Stimulated activated CD4-positive, alpha-beta T cell treated with anti-CD3 and anti-CD28 coated beads, Interleukin-12 subunit alpha, Interleukin-12 subunit beta, amount 100 ng/mL, for 4 hours (primary cell): Measurements from ENCODE around the gene ALDH1A2.
"Not testable (repeated sequence)": the region's sequence is repeated elsewhere in the genome, so short reads cannot be mapped to it uniquely, and the experiment has no call there.

ENCODE experiments used
- DNase-seq: peaks from one replicate; pipeline ENCODE4 v3.0.0-alpha.2; 2020

The ALDH1A2 gene

DNA sequence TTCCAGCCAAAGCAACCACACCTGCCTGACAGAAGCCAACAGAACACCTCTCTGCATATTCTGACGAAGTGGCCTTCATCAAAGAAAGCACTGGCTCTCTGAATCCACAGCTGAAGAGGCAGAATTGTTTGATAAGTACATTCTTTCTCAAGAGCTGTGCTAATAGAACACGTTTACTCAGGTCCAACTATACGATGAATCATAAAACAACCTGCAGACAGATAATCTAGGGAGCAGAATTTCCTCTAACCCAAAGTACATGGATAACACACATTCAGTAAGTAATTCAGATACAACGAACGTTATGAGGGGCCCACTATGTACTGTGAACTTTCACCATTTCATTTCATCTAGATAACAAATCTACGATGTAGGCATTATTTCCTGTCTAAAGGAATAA lies 25.4 kb downstream of the ALDH1A2 start:
- no peak for DNase-seq

DNA sequence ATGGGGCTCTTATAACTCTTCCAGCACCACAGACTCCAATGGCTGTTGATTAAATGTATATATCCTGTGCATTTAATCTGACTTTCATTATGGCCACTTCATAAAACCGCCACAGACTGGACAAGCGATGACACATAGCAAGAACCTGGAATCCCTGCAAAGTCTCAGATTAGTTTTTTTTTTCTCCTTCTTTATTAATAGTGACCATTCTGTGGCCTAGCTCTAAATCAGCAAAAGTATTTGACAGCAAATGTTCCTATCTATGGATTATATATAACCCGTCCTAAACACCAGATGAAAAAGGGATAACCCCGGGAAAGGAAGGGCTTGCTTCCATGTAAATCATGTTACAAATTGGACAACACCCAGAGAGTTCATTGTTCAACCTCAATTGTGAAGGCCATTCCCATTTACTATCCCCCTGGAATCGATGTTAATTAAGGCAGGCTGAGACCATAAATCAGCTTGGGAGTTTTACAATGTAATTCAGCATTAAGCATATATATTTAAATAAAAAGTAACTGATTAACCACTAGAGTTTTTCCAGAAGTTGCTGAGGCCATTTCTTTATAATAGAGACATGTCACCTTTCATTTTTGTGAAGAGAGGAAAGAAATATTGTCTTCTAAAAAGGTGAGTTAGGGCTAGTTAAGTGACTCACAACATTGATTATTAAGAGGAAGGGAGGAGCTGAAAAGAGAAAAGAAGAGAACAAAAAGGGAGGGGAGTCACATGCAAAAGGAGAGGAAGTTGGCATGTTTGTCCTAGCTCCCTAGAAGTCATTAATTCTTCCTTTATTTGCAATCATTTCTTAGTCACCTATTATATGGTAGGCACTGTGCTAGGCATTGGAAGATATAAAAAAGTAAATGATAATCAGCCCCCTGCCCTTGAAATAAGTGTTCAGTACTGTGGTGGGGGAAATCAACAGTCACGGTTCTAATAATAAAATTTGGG lies 26.2 kb downstream of the ALDH1A2 start:
- DNase-seq = no peak

DNA sequence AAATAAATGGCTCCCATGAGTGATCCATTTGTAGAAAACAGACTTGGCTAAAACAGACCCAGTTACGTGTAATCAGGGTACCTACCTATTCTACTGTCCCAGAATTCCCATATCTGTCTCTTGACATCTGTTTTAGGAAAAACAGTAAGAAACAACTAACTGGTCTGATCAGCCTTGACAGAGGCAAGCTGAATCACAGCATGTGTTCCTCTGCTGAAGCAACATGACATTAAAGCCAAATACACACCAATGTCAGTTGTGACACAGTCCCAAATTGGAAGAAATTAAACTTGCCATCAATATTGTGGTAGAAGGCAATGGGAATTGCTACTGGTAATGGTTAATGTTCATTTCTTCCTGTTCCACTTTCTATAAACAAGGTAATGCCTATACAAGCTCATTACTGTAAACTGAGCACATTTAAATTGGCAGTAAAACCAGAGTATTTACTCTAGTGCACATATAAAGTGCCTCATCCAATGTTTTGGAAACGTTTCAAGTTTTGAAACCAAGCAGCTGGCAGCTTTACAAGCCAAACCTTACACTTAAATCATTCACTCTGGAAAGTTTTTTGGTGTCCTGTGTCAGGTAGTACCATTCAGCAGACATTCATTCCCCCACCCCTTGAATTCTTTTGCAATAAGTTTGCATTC lies 27.0 kb downstream of the ALDH1A2 start:
- DNase-seq = no peak

DNA sequence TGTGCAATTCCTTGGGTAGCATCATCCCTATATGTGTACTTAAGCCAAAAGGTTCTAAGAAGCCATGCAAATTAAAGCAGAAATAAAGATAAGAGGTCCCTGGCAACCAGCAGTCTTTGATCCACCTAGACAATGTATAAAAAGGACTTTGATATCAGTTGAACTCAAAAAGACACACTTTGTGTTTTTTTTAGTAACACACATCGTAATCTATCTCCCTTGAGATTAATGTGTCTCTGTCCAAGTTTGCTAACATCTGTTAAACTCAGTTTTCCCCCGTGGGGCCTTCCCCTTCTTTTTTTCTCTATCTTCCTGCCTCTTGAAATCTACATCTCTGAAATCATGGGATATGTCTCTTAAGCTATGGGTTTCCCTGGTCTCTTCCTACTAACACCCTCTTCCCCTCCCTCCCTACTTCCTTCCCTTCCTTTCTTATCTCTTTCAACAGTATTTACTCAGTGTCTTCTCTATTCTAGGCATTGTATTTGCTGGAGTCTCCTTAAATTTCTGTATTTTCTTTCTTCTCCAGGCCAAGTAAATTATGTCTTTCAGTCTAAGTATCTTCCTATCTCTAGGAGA lies 27.7 kb downstream of the ALDH1A2 start:
- DNase-seq = no peak

DNA sequence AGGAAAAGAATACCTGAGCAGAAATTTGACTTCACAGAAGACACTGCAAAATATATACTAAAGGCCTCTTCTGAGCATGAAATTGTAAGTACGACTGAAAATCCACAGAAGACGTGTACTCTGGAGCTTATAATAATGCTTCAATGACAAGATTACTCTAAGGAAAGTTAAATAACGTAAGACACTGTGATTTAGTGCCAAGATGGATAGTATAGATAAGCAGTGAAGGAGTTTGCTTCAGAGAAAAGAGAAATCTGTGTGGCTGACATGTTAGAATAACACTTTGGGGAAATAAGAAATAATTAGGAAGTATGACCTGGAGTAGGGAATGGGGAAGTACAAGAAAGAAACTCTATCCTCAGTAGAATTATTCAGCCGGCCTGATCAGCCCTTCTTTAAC lies 28.9 kb downstream of the ALDH1A2 start:
- no peak for DNase-seq

DNA sequence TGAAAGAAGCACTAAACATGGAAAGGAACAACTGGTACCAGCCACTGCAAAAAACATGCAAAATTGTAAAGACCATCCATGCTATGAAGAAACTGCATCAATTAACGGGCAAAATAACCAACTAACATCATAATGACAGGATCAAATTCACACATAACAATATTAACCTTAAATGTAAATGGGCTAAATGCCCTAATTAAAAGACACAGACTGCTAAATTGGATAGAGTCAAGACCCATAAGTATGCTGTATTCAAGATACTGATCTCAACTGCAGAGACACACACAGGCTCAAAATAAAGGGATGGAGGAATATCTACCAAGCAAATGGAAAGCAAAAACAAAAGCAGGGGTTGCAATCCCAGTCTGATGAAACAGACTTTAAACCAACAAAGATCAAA lies 37.1 kb downstream of the ALDH1A2 start:
- not testable (repeated sequence) for DNase-seq

DNA sequence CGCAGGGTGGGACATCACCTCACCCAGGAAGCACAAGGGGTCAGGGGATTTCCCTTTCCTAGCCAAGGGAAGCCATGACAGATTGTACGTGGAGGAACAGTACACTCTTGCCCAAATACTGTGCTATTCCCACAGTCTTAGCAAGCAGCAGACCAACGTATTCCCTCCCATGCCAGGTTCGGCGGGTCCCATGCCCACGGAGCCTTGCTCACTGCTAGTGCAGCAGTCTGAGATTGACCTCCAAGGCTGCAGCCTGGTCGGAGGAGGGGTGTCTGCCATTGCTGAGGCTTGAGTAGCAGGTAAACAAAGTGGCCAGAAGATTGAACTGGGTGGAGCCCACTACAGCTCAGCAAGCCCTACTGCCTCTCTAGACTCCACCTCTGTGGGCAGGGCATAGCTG lies 39.0 kb downstream of the ALDH1A2 start:
- DNase-seq = no peak

DNA sequence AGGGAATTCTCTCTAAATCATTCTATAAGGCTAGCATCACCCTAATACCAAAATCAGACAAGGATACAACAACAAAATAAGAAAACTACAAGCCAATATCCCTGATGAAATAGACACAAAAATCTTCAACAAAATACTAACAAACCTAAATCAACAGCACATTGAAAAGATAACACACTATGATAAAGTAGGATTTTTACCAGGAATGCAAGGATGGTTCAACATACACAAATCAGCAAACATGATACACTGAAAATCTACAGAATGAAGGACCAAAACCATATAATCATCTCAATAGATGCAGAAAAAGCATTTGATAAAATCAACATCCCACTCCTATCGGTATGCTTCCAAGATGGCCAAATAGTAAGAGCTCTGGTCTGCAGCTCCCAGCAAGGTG lies 39.5 kb downstream of the ALDH1A2 start:
- no peak for DNase-seq

DNA sequence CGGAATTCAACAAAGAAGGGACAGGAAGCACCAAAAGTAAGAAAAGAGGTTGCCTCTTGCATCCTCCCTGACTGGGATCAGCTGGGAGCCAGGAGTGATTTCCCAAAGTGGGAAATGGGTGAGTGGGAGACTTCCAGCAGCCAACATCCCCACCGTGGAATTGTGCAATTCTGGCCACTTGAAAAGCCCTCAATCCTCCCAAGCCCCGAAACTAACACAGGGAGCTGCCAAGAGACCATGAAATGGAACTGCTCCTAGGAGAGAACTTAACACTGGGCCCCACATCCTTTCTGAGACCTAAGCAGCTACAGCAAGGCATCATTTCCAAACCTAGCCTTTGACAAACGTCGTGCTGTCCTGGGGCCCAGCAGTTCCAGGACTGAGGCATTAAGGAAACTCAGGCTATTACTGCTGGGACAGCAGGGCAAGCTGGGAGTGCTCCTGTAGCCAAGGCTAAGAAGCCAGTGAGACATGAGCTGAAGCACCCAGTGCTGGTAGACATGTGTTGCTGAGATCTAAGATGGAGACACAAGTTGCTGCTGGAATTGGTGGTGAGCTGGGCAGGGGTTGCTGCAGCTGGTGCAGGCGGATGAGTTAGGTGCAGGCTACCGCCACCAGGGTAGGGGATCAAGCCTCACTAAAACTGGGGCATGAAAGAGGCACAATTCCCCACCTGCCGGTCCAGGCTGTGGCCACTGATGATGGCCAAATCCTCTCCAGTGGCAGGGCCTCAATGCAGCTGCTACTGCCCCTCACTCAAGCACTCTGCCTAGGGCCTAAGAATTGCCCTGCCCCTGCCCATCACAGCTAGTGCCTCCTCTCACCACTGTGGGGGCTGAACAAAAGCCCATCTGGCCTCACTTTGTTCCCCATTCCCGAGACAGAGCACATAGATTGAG lies 43.9 kb downstream of the ALDH1A2 start:
- DNase-seq = no peak

DNA sequence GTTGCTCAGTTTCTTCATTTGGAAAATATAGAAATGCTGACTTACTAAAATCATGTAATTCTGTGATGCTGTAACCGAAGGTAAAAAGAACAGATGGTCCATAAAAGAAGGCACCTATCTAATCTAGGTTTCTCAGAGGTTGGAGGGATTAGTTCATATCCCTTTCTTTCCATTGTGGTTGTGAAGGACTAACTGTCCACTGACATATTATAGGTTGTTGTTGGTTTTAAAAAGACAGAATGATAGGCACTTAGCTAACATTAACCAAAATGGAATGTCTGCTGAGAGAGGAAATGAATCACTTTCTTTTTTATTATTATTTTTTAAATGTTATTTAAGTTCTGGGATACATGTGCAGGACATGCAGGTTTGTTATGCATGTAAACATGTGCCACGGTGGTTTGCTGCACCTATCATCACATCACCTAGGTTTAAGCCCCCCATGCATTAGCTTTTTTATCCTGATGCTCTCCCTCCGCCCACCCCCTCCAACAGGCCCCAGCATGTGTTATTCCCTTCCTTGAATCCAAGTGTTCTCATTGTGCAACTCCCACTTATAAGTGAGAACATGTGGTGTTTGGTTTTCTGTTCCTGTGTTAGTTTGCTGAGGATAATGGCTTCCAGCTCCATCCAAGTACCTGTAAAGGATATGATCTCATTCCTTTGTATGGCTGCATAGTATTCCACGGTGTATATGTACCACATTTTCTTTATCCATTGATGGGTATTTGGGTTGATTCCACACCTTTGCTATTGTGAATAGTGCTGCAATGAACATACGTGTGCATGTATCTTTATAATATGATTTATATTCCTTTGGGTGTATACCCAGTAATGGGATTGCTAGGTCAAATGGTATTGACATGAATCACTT lies 45.8 kb downstream of the ALDH1A2 start:
- DNase-seq = no peak

DNA sequence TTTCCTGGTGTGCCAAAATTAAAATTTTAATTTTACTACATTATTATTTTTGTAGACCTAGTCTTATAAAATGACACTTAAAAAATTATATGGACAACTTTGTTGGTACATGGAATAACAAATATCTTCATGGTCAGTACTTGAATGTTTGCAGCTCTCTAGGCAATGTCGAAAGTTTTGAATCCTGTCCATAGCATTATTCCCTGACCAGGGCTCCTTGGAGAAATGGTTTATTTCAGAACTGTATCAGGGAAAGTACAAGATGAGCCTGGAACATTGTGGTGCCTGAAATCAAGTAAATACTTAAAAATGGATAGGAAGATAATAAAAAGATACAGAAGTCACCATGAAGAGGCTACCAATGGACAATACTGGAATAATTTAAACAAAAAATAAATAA lies 47.6 kb downstream of the ALDH1A2 start:
- no peak for DNase-seq

DNA sequence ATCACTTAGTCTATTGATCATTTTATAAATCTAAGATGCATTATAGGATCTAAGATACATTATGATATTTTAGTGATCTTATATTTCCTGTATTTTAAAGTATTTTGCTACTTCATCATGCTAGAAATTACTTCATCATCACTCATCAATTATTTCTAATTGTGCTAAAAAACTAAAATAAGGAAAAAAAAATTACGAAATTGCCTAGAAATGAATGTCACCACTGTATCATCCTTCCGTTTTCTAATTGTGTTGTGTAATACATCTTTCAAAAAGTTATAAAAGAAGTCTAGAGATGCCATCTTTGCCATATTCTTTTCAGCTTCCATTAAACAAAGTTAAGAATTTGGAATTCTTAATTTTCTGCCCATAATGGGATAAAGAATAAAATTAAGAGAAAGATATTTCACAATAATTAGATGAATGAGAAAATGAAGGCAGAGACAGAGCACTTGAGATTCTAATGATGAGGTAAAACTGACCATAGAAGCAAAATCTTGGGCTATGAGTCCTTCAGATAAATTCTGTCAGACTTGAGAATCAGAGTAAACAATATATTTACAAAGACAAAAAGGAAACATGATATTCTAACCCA lies 48.8 kb downstream of the ALDH1A2 start:
- DNase-seq = no peak

DNA sequence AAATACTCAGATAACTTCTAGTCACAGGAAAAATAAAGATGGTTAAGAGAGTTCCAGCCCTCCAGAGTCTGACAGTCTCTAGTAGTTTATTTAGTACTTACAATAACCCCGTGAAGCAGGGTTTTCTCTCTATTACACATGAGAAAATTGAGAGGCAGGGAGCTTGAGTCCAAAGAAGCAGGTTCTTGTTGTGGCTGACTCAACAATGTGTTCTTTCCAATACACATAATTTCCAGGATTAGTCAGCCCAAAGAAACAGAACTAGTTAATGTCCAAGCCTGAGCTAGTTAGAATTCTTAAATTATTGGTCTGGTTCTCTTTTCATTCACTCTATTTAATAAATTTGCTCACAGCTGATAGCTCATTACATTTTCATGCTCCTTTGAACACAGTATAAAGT lies 49.9 kb downstream of the ALDH1A2 start:
- DNase-seq = no peak

DNA sequence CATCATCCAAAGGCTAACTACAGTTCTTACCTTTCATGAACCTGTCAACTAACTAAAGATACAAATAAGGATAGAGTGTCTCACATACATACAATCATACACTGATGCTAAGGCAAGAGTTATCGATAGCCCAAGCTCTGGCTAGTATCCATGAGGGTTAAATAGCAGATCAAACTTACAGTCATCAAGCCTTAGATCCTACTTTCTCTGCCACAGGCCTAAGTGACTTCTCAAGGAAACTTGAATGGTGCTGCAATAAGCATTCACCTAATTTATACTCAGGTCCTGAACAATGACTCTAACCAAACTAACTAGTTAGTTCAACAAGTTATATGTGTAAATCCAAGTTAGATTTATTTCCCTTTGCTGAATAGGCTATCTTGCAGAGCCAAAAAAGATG lies 51.0 kb downstream of the ALDH1A2 start:
- DNase-seq = no peak

DNA sequence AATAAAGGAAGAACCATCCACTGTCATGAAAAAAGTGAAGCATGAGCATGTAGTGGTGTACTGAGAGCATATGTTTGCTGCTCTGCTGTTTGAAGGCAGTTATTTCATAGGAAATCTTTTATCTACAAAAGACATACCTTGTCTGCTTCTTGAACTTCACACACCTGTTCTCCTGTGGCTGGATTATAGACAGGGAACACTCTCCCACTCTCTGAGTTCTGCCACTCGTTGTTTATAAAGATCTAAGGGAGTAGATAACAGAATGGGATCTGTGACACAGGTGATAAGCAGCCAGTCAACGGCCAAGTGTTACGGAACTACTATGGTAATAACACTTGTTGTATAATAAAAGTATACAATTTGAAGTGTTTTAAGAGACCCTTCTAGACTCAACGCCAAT lies 51.5 kb downstream of the ALDH1A2 start:
- DNase-seq = no peak

DNA sequence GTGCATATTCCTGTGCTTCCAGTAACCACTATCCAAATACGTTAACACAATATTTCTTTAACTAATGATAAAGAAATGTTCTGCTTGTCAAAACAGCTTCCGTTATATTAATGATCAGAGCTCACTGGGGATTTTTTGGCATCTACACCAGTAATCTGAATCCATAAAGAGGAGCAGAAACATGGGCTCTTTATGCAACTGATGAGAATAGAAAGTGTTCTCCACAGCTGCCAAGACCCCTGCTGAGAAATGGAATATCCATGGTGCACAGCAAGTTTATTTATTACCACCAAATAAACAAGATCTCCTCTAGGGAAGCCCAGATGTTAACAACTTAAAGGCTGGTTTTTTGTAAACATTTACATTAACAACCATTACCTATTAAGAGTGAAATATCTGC lies 54.5 kb downstream of the ALDH1A2 start:
- DNase-seq = no peak

DNA sequence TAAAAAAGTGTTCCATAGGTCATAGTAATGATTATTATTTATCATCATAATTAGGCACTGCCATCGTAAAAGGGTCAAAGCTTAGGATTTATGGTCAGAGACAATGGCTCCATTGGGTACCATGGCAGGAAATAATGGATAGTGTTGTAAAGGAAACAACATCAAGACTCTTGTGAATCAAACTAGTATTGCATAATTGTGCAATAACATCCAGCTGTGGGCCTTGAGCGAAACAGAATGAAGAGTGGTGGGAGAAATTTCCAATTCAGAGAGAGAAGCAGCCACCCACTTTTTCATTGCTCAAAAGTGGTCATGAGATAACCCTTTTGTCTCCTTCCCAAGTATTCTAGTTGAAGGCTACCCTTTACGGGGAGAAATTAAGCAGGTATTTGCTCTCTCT lies 61.7 kb downstream of the ALDH1A2 start:
- DNase-seq = no peak

DNA sequence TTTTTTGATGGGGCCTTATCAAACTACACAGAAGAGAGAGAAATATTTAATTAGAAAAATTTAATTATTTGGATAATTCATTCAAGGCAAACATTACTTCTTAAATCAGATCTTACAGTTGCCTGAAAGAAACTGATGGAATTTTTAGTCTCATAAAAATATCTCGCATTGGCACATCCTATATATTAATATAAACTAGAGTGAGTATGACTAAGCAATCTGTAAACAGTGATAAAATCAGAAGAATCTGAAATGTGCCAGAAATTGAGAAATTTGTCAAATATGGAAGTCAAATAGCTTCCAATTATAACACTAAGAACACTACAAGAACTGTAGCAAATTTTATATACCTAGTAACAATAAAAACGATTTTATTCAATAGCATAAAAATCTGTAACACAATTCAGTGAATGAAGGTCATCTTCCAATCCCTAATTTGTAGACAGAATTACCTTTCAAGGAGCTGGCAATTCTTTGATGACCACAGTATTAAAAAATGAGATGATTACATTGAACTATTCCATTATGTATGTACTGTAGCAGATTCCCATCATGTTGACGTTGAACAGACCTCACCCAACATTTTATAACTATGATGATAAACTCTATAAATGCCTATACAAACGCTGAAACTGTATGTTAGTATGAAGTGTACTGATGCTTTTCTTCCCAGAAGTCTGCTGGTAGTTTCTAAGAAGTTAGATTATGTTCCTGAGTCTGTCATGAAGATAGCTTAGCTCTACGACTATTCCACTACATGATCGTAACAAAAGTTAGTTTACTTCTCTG lies 63.0 kb downstream of the ALDH1A2 start:
- DNase-seq = no peak

DNA sequence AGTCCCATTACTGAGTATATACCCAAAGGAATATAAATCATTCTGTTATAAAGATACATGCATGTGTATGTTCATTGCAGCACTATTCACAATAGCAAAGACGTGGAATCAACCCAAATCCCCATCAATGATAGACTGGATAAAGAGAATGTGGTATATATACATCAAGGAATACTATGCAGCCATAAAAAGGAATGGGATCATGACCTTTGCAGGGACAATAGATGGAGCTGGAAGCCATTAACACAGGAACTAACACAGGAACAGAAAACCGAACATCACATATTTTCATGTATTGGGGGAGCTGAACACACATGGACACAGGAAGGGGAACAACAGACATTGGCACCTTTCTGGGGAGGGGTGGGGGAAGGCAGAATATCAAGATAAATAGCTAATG lies 65.8 kb downstream of the ALDH1A2 start:
- DNase-seq = not testable (repeated sequence)

DNA sequence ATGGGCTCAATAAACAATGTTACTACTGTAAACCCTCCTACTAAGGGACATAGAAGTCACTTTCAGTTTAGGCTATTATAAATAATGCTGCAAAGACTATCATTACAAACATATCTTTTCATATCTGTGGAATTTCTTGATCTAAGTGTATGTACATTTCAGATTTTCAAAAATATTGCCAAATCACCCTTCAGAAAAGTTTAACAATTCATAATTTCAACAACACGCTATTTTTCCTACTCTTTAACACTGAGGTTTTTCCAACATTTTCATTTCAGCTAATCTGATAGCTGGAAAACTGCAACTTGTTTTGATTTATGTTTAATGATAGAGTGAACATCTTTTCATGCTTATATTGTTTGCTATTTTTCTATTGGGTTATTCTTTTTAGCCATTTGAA lies 69.0 kb downstream of the ALDH1A2 start:
- DNase-seq = no peak
